GM19025 (cell line): ENCODE measurements around the gene PCDHB9.
"Not testable (repeated sequence)": the region's sequence is repeated elsewhere in the genome, so short reads cannot be mapped to it uniquely, and the experiment has no call there.

ENCODE experiments used
- ATAC-seq: cut with Tn5 transposase; IDR thresholded peaks from one replicate; pipeline ENCODE4 v1.9.1; 2021; ENCODE audit warnings: mild to moderate bottlenecking, low read depth, moderate library complexity; ENCODE audit not compliant: unreplicated experiment

Gene PCDHB9

GRCh38 chr5:141234109-141234667, 47.2 kb downstream of the PCDHB9 start:
- ATAC-seq: no peak

- ATAC-seq: not testable (repeated sequence)
Observed at GRCh38 chr5:141235922-141236321, 49.0 kb downstream of the PCDHB9 start.

- no peak for ATAC-seq
Observed at GRCh38 chr5:141236516-141237313, 49.8 kb downstream of the PCDHB9 start.
